GM12878 (cell line): Measurements from ENCODE around the gene INO80D. TPM values are rescaled to one million over a fixed set of nuclear protein-coding genes. Genes with fewer than 3 reads are reported as not detected.
A peak's percentile ranks its signal among the peaks of the same experiment; 100 is the strongest.

Experiments
- ATAC-seq: fragments of 200-7000 bp; cut with Tn5 transposase; 3 replicates; pipeline ENCODE4 v1.9.1; 2020; ENCODE audit warnings: mild to moderate bottlenecking, moderate library complexity
- BruUV-seq: library from RNA; stranded (reverse); fragments of 400-500 nt; replicated peaks from 2 replicates; lab custom pipeline; 2021; lab: Mats Ljungman, UMichigan
- CTCF ChIA-PET: fragments of 300-600 bp; sonication (Branson Sonifier 250); formaldehyde crosslinking; extraction: SDS; loops from one replicate; lab custom pipeline; 2021; ENCODE audit warnings: inconsistent platforms; lab: Yijun Ruan, JAX
- POLR2A ChIA-PET: fragments of 350-600 bp; formaldehyde crosslinking; extraction: SDS; loops from one replicate; lab custom pipeline; 2021; ENCODE audit warnings: inconsistent platforms; lab: Charles Lee
- RAD21 ChIA-PET: fragments of 300-600 bp; sonication (Branson Sonifier 250); formaldehyde crosslinking; loops from one replicate; lab custom pipeline; 2023; ENCODE audit warnings: antibody characterized with exemption; ENCODE audit not compliant: unreplicated experiment; lab: Charles Lee
- SMC1A ChIA-PET: fragments of 300-600 bp; sonication (Branson Sonifier 250); formaldehyde crosslinking; loops from one replicate; lab custom pipeline; 2023; ENCODE audit not compliant: unreplicated experiment, uncharacterized antibody; lab: Charles Lee
- DNase-seq: peaks from one replicate; pipeline ENCODE4 v3.0.0-alpha.2; 2011; ENCODE audit warnings: low read depth, low spot score
- FAIRE-seq: peaks from 3 replicates; lab custom pipeline; 2011; peaks lifted over from hg19 to GRCh38; lab: Jason Lieb, UNC
- H2AFZ ChIP-seq: 2 replicates; pipeline ENCODE4 v1.6.0; 2011; ENCODE audit warnings: low read depth, low read length, control low read depth; ENCODE audit not compliant: control insufficient read depth
- H3K27ac ChIP-seq: 2 replicates; pipeline ENCODE4 v1.5.1; 2011; ENCODE audit warnings: control low read depth; ENCODE audit not compliant: control insufficient read depth, insufficient read depth
- H3K27me3 ChIP-seq, 2 experiments: replicated peaks in 1 of 2; 2 replicates each; pipeline versions ENCODE4 v1.6.0 to v1.6.1; 2011; ENCODE audit warnings: low read length in 1 of 2; ENCODE audit not compliant: control insufficient read depth in 2 of 2, insufficient read depth in 2 of 2
- H3K36me3 ChIP-seq, 2 experiments: 2 replicates each; pipeline ENCODE4 v1.5.1; 2011; ENCODE audit warnings: low read length in 1 of 2; ENCODE audit not compliant: control insufficient read depth in 2 of 2, insufficient read depth in 2 of 2
- H3K4me1 ChIP-seq: 2 replicates; pipeline ENCODE4 v1.6.1; 2011; ENCODE audit warnings: mild to moderate bottlenecking, low read length, moderate library complexity, mixed read lengths; ENCODE audit not compliant: control insufficient read depth, insufficient read depth
- H3K4me2 ChIP-seq: 2 replicates; pipeline ENCODE4 v1.6.0; 2011; ENCODE audit warnings: control low read depth; ENCODE audit not compliant: control insufficient read depth, insufficient read depth
- H3K4me3 ChIP-seq: fragments of 200-600 bp; sonication (generic); 2 replicates; pipeline ENCODE4 v1.5.1; 2016
- H3K79me2 ChIP-seq: 2 replicates; pipeline ENCODE4 v1.6.0; 2011; ENCODE audit warnings: low read length; ENCODE audit not compliant: control insufficient read depth, insufficient read depth
- H3K9ac ChIP-seq: 2 replicates; pipeline ENCODE4 v1.8.0; 2011; ENCODE audit warnings: low read length, control low read depth, mixed read lengths; ENCODE audit not compliant: control insufficient read depth, insufficient read depth
- H3K9me3 ChIP-seq: replicated peaks from 3 replicates; pipeline ENCODE4 v1.5.1; 2011; ENCODE audit warnings: mild to moderate bottlenecking, low read length; ENCODE audit not compliant: control insufficient read depth, insufficient read depth
- H4K20me1 ChIP-seq: 2 replicates; pipeline ENCODE4 v1.6.0; 2011; ENCODE audit not compliant: control insufficient read depth, insufficient read depth
- BACH1 ChIP-seq: fragments of 450-650 bp; IDR thresholded peaks from 2 replicates; pipeline ENCODE4 v1.6.1; 2017; ENCODE audit warnings: mild to moderate bottlenecking, borderline replicate concordance
- CTCF ChIP-seq, 3 experiments: IDR thresholded peaks in 2 of 3; conservative IDR thresholded peaks in 1 of 3; 2 replicates each; pipeline ENCODE4 v1.5.1; 2011; ENCODE audit warnings: low read depth in 3 of 3, low read length in 3 of 3, mild to moderate bottlenecking in 3 of 3, control low read depth in 2 of 3, moderate library complexity in 2 of 3, inconsistent platforms in 1 of 3, mixed read lengths in 1 of 3; ENCODE audit not compliant: control insufficient read depth in 2 of 3, insufficient read depth in 1 of 3; ENCODE audit errors: extremely low read depth in 1 of 3
- E4F1 ChIP-seq: fragments of 450-650 bp; IDR thresholded peaks from 2 replicates; pipeline ENCODE4 v1.6.1; 2018; ENCODE audit warnings: borderline replicate concordance, mild to moderate bottlenecking; ENCODE audit not compliant: partially characterized antibody
- IRF5 ChIP-seq: fragments of 450-650 bp; IDR thresholded peaks from 2 replicates; pipeline ENCODE4 v1.6.1; 2017; ENCODE audit warnings: borderline replicate concordance
- MYB ChIP-seq: fragments of 150-350 bp; IDR thresholded peaks from 2 replicates; pipeline ENCODE4 v1.6.1; 2014; ENCODE audit warnings: mild to moderate bottlenecking, low read depth, low read length, borderline replicate concordance
- PAX5 ChIP-seq: IDR thresholded peaks from 2 replicates; pipeline ENCODE4 v1.6.1; 2011; ENCODE audit warnings: low read depth, low read length, borderline replicate concordance
- PAX8 ChIP-seq: fragments of 450-650 bp; IDR thresholded peaks from 2 replicates; pipeline ENCODE4 v1.6.1; 2017; ENCODE audit warnings: mild to moderate bottlenecking, moderate library complexity
- SMC3 ChIP-seq: IDR thresholded peaks from 2 replicates; pipeline ENCODE4 v1.6.1; 2011; ENCODE audit warnings: low read length, improper control_type of control experiment, borderline replicate concordance
- SP1 ChIP-seq: IDR thresholded peaks from one replicate; pipeline ENCODE4 v1.6.1; 2011; ENCODE audit warnings: low read depth, low read length
- TCF3 ChIP-seq: IDR thresholded peaks from 2 replicates; pipeline ENCODE4 v1.6.1; 2012; ENCODE audit warnings: low read depth, mild to moderate bottlenecking, low read length, borderline replicate concordance; ENCODE audit not compliant: insufficient read depth
- ZNF592 ChIP-seq: fragments of 450-650 bp; IDR thresholded peaks from 2 replicates; pipeline ENCODE4 v1.6.1; 2017; ENCODE audit warnings: mild to moderate bottlenecking, moderate library complexity
- WGBS: methylation state at CpG from one replicate; pipeline ENCODE4 v1.1.6; 2016; ENCODE audit warnings: low lambda C conversion rate; ENCODE audit not compliant: insufficient replicate concordance, insufficient coverage; ENCODE audit errors: missing lambda C conversion rate; 5-methylcytosine and 5-hydroxymethylcytosine counted together
- in situ Hi-C: fragments of 300-500 bp; cut with MboI; formaldehyde crosslinking; loops from 9 replicates; pipeline ENCODE4 v1.14.3; 2018; ENCODE audit warnings: mixed read lengths
- intact Hi-C: fragments of 100-400 bp; cut with micrococcal nuclease; formaldehyde crosslinking; loops from one replicate; pipeline ENCODE4 v1.14.2; 2022; ENCODE audit not compliant: unreplicated experiment
- polyA plus RNA-seq, 11 experiments: library from polyadenylated mRNA; depleted of rRNA in 4 of 11; unstranded in 6 of 11; stranded (reverse) in 5 of 11; fragments of >200 nt; fragmentation: Nextera tagmentation in 4 of 11; fragmentation: Illumina TruSeq in 1 of 11; extraction: Ambion mirVana in 4 of 11; extraction: Trizol in 1 of 11; gene quantifications; 1 replicate in 1 of 11; 2 replicates in 10 of 11; pipeline versions ENCODE4 v1.2.1 to v1.2.3, GENCODE V29; 2011 to 2016; ENCODE audit warnings: inconsistent platforms in 2 of 11, missing spikeins in 2 of 11, low read depth in 1 of 11
- total RNA-seq, 4 experiments: library from RNA; depleted of rRNA in 3 of 4; stranded (reverse); fragments of >200 nt in 3 of 4; fragmentation: Illumina TruSeq in 1 of 4; extraction: Trizol in 1 of 4; gene quantifications; 2 replicates each; pipeline versions ENCODE4 v1.2.1 to v1.2.3, GENCODE V29; 2013 to 2021

Gene INO80D
- total and polyA plus RNA-seq, 10 of the 15 experiments (the other 5 are each of a cell fraction or from before 2014, with no cell fraction given) = 0.73 to 16.3 (median 4.7) TPM

GRCh38 chr2:206080927-206081326 is 5.0 kb downstream of the INO80D start:
- no peak for TF ChIP-seq TCF3
- no peak for TF ChIP-seq PAX5
- no peak for TF ChIP-seq MYB
- no peak for TF ChIP-seq CTCF (IDR thresholded peaks at IDR 0.05 in 2 of 3, conservative IDR thresholded peaks at IDR 0.05 in 1 of 3; ENCODE audit: control insufficient read depth in 2 of 3, extremely low read depth in 1 of 3, insufficient read depth in 1 of 3, low read depth in 3 of 3, low read length in 3 of 3)
- no peak for TF ChIP-seq ZNF592
- no peak for TF ChIP-seq PAX8
- no peak for TF ChIP-seq SP1
- no peak for TF ChIP-seq IRF5
- TF ChIP-seq BACH1 = no peak
- TF ChIP-seq SMC3 = no peak
- no peak for TF ChIP-seq E4F1
- intact Hi-C loops (no loop called here), in situ Hi-C loops (no loop called here)
- Histone ChIP-seq H3K9me3 (no peaks in the 10 kb centered on the region), H3K27ac (no peak overlapping the region; the same call in 1 of the 2 replicates), H2AFZ (no peak overlapping the region), H3K9ac (no peak overlapping the region), H3K4me1 (peaks cover 13% of the 10 kb centered on the region), H3K27me3 (no peaks in the 10 kb centered on the region), H3K36me3 (no peaks in the 10 kb centered on the region), H3K4me2 (peak overlapping the region; percentile 24; the same call in 1 of the 2 replicates), H3K4me3 (no peak overlapping the region), H3K79me2 (peaks cover 74% of the 10 kb centered on the region), H4K20me1 (no peaks in the 10 kb centered on the region)
- RAD21 ChIA-PET = no interaction called here
- no peak for ATAC-seq
- CTCF ChIA-PET = no interaction called here
- no peak for FAIRE-seq
- DNase-seq = no peak
- POLR2A ChIA-PET = no interaction called here
- BruUV-seq = no TSS peak
- SMC1A ChIA-PET = interaction anchor here (1.3 kb wide), 1 partner anchor 9 kb away, joined by 3 read pairs; no protein-coding TSS in a partner anchor
- 58% methylated on average over 4 of the region's 4 CpGs for WGBS
